Mesenchymal stem cell (in vitro differentiated cells and primary cell): ENCODE data around the gene TNPO3.

Source experiments
- DNase-seq: peaks from one replicate; pipeline ENCODE4 v3.0.0-alpha.2; 2013
- H2AFZ ChIP-seq: one replicate; pipeline ENCODE4 v1.6.1; 2013; ENCODE audit warnings: low read depth, mild to moderate bottlenecking, control low read depth, inconsistent platforms, low read length, moderate library complexity
- H2AK5ac ChIP-seq: 2 replicates; pipeline ENCODE4 v1.6.1; 2013; ENCODE audit warnings: low read length, moderate library complexity, mild to moderate bottlenecking, inconsistent platforms; ENCODE audit not compliant: severe bottlenecking
- H2BK120ac ChIP-seq: one replicate; pipeline ENCODE4 v1.6.1; 2013; ENCODE audit warnings: low read depth, mild to moderate bottlenecking, inconsistent platforms, low read length, moderate library complexity
- H2BK12ac ChIP-seq, 2 experiments: one replicate each; pipeline ENCODE4 v1.6.1; 2013; ENCODE audit warnings: inconsistent platforms in 2 of 2, low read length in 2 of 2, mild to moderate bottlenecking in 2 of 2, moderate library complexity in 2 of 2, control low read depth in 1 of 2
- H2BK15ac ChIP-seq: one replicate; pipeline ENCODE4 v1.6.1; 2013; ENCODE audit warnings: mild to moderate bottlenecking, low read depth, inconsistent platforms; ENCODE audit not compliant: poor library complexity, severe bottlenecking
- H2BK5ac ChIP-seq: 2 replicates; pipeline ENCODE4 v1.6.1; 2013; ENCODE audit warnings: low read depth, mild to moderate bottlenecking, low read length, control low read depth, inconsistent platforms; ENCODE audit not compliant: poor library complexity, severe bottlenecking
- H3K14ac ChIP-seq, 2 experiments: one replicate each; pipeline ENCODE4 v1.6.1; 2013; ENCODE audit warnings: inconsistent platforms in 2 of 2, low read length in 2 of 2, control low read depth in 1 of 2, mild to moderate bottlenecking in 1 of 2, moderate library complexity in 1 of 2
- H3K18ac ChIP-seq, 2 experiments: one replicate each; pipeline ENCODE4 v1.6.1; 2013; ENCODE audit warnings: inconsistent platforms in 2 of 2, low read length in 2 of 2, control low read depth in 1 of 2, low read depth in 1 of 2, mild to moderate bottlenecking in 1 of 2
- H3K23ac ChIP-seq, 2 experiments: one replicate each; pipeline ENCODE4 v1.6.1; 2013; ENCODE audit warnings: inconsistent platforms in 2 of 2, low read length in 2 of 2, mild to moderate bottlenecking in 2 of 2, moderate library complexity in 2 of 2, control low read depth in 1 of 2
- H3K27ac ChIP-seq: 2 replicates; pipeline ENCODE4 v1.5.1; 2013; ENCODE audit warnings: mild to moderate bottlenecking, moderate library complexity, low read length, control low read depth, inconsistent platforms; ENCODE audit not compliant: poor library complexity, severe bottlenecking
- H3K27me3 ChIP-seq, 2 experiments: 2 replicates each; pipeline versions ENCODE4 v1.6.1 to v1.7.0; 2013; ENCODE audit warnings: low read length in 2 of 2, mild to moderate bottlenecking in 2 of 2, moderate library complexity in 2 of 2, control low read depth in 1 of 2, inconsistent platforms in 1 of 2; ENCODE audit not compliant: control insufficient read depth in 1 of 2, insufficient read depth in 1 of 2
- H3K36me3 ChIP-seq, 2 experiments: 2 replicates each; pipeline versions ENCODE4 v1.6.1 to v1.7.0; 2013; ENCODE audit warnings: low read length in 2 of 2, control low read depth in 1 of 2, inconsistent platforms in 1 of 2, low read depth in 1 of 2, mild to moderate bottlenecking in 1 of 2; ENCODE audit not compliant: insufficient read depth in 2 of 2, control insufficient read depth in 1 of 2
- H3K4ac ChIP-seq, 2 experiments: one replicate each; pipeline ENCODE4 v1.6.1; 2013; ENCODE audit warnings: inconsistent platforms in 2 of 2, low read length in 2 of 2, mild to moderate bottlenecking in 2 of 2, moderate library complexity in 2 of 2, control low read depth in 1 of 2, low read depth in 1 of 2
- H3K4me1 ChIP-seq: 2 replicates; pipeline ENCODE4 v1.6.1; 2013; ENCODE audit warnings: low read depth, low read length, control low read depth; ENCODE audit not compliant: control insufficient read depth, insufficient read depth
- H3K4me2 ChIP-seq: 2 replicates; pipeline ENCODE4 v1.6.1; 2013; ENCODE audit warnings: low read length, mild to moderate bottlenecking, inconsistent platforms; ENCODE audit not compliant: poor library complexity, severe bottlenecking
- H3K4me3 ChIP-seq, 2 experiments: 2 replicates each; pipeline versions ENCODE4 v1.5.1 to v1.7.0; 2013; ENCODE audit warnings: low read length in 2 of 2, mild to moderate bottlenecking in 2 of 2, control low read depth in 1 of 2, low read depth in 1 of 2; ENCODE audit not compliant: insufficient read depth in 1 of 2
- H3K79me1 ChIP-seq: replicated peaks from 2 replicates; pipeline ENCODE4 v1.6.1; 2013; ENCODE audit warnings: mild to moderate bottlenecking, control low read depth, low read length, inconsistent platforms; ENCODE audit not compliant: poor library complexity, severe bottlenecking
- H3K9ac ChIP-seq: 2 replicates; pipeline ENCODE4 v1.7.0; 2013; ENCODE audit warnings: mild to moderate bottlenecking, low read length, moderate library complexity
- H3K9me3 ChIP-seq: 2 replicates; pipeline ENCODE4 v1.7.0; 2013; ENCODE audit warnings: mild to moderate bottlenecking, low read length; ENCODE audit not compliant: control insufficient read depth
- H4K8ac ChIP-seq: one replicate; pipeline ENCODE4 v1.6.1; 2013; ENCODE audit warnings: inconsistent platforms, mild to moderate bottlenecking, low read length, moderate library complexity
- H4K91ac ChIP-seq: one replicate; pipeline ENCODE4 v1.6.1; 2013; ENCODE audit warnings: mild to moderate bottlenecking, low read length, inconsistent platforms
- WGBS: methylation state at CpG from one replicate; pipeline ENCODE4 v1.1.7; 2013; ENCODE audit warnings: mixed read lengths; 5-methylcytosine and 5-hydroxymethylcytosine counted together

The TNPO3 gene

DNA sequence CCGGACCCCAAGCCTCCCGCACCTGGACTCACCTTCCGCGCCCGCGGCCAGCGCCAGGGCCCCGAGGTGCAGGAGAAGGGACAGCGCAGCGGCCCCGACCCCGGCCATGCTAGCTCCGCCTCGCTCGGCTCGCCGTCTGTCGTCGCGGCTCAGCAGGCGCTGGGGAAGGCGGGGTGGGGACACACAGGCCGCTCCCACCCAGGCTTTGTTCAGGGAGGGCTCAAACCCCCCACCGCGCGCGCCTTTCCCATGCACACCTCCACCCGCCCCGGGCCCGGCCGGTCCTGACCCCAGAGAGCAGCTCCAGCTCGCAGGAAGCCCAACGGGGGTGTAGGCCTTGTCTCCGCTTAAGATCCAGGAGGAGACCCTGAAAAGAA lies 144.4 kb downstream of the TNPO3 start, which contains the start of gene KCP:
Gene KCP, minus strand, starts transcription at position 141 of the 377 bp plus-strand sequence. Its CDS starts 33 bp downstream, at position 108.
- Histone ChIP-seq H3K4me1 (peaks cover 33% of the 10 kb centered on the region), H2BK15ac (peak within 1 kb of the TSS; percentile 94), H2BK12ac (peak within 1 kb of the TSS; percentile 15 to 96), H3K9ac (no peak within 1 kb of the TSS), H3K23ac (peak within 1 kb of the TSS; percentile 68 to 70), H3K14ac (peak within 1 kb of the TSS in 1 of 2 experiments; percentile 88), H2BK120ac (peak within 1 kb of the TSS; percentile 71), H3K4me3 (peak within 1 kb of the TSS; percentile 49 to 66), H3K79me1 (peaks cover 14% of the 10 kb centered on the region), H3K4me2 (peak within 1 kb of the TSS; percentile 92), H2AK5ac (peak within 1 kb of the TSS; percentile 66), H3K27me3 (peaks cover 12 to 84% of the 10 kb centered on the region in 2 experiments), H3K36me3 (peaks cover 0 to 18% of the 10 kb centered on the region in 2 experiments), H3K27ac (peak within 1 kb of the TSS; percentile 98), H2AFZ (peak within 1 kb of the TSS; percentile 74), H4K91ac (peak within 1 kb of the TSS; percentile 92), H3K18ac (peak within 1 kb of the TSS; percentile 90 to 96), H3K4ac (peak within 1 kb of the TSS; percentile 46 to 75), H3K9me3 (no peaks in the 10 kb centered on the region), H4K8ac (peak within 1 kb of the TSS; percentile 97), H2BK5ac (peak within 1 kb of the TSS; percentile 96)
- 7% methylated on average over 28 of the region's 34 CpGs for whole genome bisulfite sequencing
- peak; percentile 13 for DNase-seq

DNA sequence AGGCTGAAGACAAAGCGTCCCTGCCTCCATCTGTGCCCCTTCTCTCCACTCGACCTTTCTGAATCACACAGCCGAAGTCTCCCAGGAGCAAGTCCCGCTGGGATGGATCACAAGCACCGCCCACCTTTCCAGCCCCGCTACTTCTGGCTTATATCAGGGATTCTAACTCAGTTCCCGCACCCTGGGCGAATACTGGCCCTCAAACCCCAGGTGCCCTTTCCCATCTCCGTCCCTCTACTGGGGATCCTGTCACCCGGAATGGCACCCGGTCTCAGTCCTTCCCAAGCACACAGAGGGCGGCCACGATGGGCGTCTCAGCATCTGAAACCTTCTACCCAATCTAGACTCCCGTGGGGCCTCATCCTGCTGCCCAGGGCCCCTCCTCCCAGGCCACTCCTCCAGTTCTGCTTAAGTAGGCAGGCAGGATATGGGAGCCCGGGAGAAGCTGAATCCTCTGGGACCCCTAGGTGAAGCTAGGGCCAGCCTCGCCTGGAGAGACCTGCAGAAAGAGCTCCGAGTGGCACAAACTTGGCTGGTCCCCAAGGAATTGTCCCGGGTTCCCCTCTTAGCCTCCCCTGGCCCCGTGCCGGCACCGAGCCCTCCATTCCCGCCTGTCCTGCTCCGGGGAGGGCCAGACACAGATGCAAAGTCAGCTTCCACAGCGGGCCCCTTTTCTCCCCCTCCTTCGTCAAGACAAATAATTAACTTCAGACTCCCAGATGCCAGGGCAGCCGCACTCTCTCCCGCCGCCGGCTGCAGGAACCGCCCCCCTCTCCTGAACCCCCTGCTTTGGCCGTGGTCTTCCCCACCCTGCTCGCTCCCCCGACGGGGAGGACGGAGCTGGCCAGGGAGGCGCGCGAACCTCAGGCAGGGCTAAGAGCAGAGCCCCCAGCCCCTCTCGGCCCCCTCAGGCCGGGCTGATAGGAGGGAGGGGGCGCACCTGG lies 145.0 kb downstream of the TNPO3 start:
- H3K4me3 ChIP-seq = peak overlapping the region; percentile 49 to 66
- peak overlapping the region; percentile 87 for H4K8ac ChIP-seq
- H2AK5ac ChIP-seq = peak overlapping the region; percentile 71
- DNase-seq = peak; percentile 74
- 1% methylated on average over 42 of the region's 42 CpGs for WGBS
- H3K4ac ChIP-seq = peak overlapping the region; percentile 46 to 75
- peak overlapping the region; percentile 92 for H3K4me2 ChIP-seq
- H2BK5ac ChIP-seq = peak overlapping the region; percentile 96
- H3K27ac ChIP-seq = peak overlapping the region; percentile 98
- peaks cover 14% of the 10 kb centered on the region for H3K79me1 ChIP-seq
- H3K14ac ChIP-seq = peak overlapping the region in 1 of 2 experiments; percentile 88
- no peaks in the 10 kb centered on the region for H3K9me3 ChIP-seq
- peak overlapping the region; percentile 90 to 96 for H3K18ac ChIP-seq
- no peak overlapping the region for H3K9ac ChIP-seq
- H4K91ac ChIP-seq = peak overlapping the region; percentile 92
- H3K23ac ChIP-seq = peak overlapping the region in 1 of 2 experiments; percentile 68
- peak overlapping the region; percentile 74 for H2AFZ ChIP-seq
- peak overlapping the region; percentile 15 to 96 for H2BK12ac ChIP-seq
- peaks cover 7 to 79% of the 10 kb centered on the region in 2 experiments for H3K27me3 ChIP-seq
- H2BK120ac ChIP-seq = peak overlapping the region; percentile 71
- peak overlapping the region; percentile 94 for H2BK15ac ChIP-seq
- peaks cover 0 to 18% of the 10 kb centered on the region in 2 experiments for H3K36me3 ChIP-seq
- H3K4me1 ChIP-seq = peaks cover 28% of the 10 kb centered on the region

DNA sequence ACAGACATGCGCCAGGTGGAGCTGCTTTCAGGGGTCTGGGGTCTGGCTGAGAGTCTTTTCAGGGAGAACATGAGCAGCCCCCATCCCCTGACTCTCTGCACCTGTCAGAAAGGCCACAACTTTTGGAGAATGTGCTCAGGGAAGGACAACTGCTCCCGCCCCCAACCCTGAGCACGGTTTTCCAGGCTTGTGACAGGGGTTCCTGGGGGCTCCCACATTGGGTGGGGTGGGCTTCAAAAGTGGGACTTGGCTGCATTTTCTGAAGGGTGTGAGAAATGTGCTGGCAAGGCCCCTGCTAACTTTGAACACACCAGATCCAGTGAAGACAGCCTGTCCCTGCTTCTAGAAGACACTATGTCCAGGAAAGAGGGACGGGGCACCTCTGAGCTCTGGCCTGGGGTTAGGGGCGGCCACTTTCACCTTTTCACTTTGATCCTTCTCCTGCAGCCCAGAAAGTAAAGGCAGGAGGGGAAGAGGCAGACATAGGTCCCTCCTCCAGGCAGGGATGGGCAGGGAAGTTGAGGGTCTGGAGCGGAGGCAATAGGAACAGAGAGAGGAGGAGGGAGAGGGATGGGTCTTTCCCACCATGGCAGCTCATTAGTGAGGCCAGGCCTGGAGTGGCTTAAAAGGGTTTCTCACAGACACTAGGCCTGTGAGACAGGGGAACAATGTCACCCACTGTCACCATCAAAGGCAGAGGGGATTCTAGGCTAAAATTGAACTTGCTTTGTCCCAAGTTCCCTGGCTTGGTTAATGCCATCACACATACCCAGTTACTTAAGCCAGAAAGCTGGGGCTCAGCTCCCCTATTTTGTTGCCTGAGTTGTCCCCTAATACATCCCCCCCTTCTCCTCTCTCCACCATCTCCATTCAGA lies 145.9 kb downstream of the TNPO3 start:
- H3K27me3 ChIP-seq = peaks cover 0 to 70% of the 10 kb centered on the region in 2 experiments
- H2BK15ac ChIP-seq = peak overlapping the region; percentile 75
- peak overlapping the region; percentile 72 for H4K8ac ChIP-seq
- peak overlapping the region; percentile 79 for H2AK5ac ChIP-seq
- H3K23ac ChIP-seq = no peak overlapping the region
- no peaks in the 10 kb centered on the region for H3K9me3 ChIP-seq
- H3K14ac ChIP-seq = no peak overlapping the region
- H3K4ac ChIP-seq = peak overlapping the region in 1 of 2 experiments; percentile 2
- peaks cover 14% of the 10 kb centered on the region for H3K79me1 ChIP-seq
- peak overlapping the region in 1 of 2 experiments; percentile 82 for H3K18ac ChIP-seq
- H4K91ac ChIP-seq = peak overlapping the region; percentile 7
- H2AFZ ChIP-seq = no peak overlapping the region
- H3K36me3 ChIP-seq = peaks cover 0 to 23% of the 10 kb centered on the region in 2 experiments
- H3K4me1 ChIP-seq = peaks cover 34% of the 10 kb centered on the region
- DNase-seq = no peak
- WGBS = 78% methylated on average over 4 of the region's 6 CpGs
- H3K9ac ChIP-seq = no peak overlapping the region
- peak overlapping the region; percentile 92 for H3K4me2 ChIP-seq
- no peak overlapping the region for H2BK12ac ChIP-seq
- no peak overlapping the region for H2BK120ac ChIP-seq
- no peak overlapping the region for H2BK5ac ChIP-seq
- peak overlapping the region; percentile 98 for H3K27ac ChIP-seq
- no peak overlapping the region for H3K4me3 ChIP-seq
